Rectal smooth muscle tissue (tissue), 1 donor: Measurements from ENCODE around the gene ZNF195.
"Not testable (repeated sequence)": the region's sequence is repeated elsewhere in the genome, so short reads cannot be mapped to it uniquely, and the experiment has no call there.

ENCODE experiments used
- H3K27ac ChIP-seq: one replicate; pipeline ENCODE4 v1.7.0; 2013; ENCODE audit warnings: low read depth, low read length, inconsistent platforms
- H3K27me3 ChIP-seq: one replicate; pipeline ENCODE4 v1.7.0; 2013; ENCODE audit warnings: low read length; ENCODE audit not compliant: control insufficient read depth, insufficient read depth
- H3K36me3 ChIP-seq: one replicate; pipeline ENCODE4 v1.7.0; 2013; ENCODE audit warnings: low read length; ENCODE audit not compliant: control insufficient read depth, insufficient read depth
- H3K4me1 ChIP-seq: one replicate; pipeline ENCODE4 v1.7.0; 2013; ENCODE audit warnings: low read length; ENCODE audit not compliant: control insufficient read depth, insufficient read depth
- H3K4me3 ChIP-seq: one replicate; pipeline ENCODE4 v1.7.0; 2013; ENCODE audit warnings: low read length
- H3K9ac ChIP-seq: one replicate; pipeline ENCODE4 v1.7.0; 2013; ENCODE audit warnings: low read length

The ZNF195 gene

DNA sequence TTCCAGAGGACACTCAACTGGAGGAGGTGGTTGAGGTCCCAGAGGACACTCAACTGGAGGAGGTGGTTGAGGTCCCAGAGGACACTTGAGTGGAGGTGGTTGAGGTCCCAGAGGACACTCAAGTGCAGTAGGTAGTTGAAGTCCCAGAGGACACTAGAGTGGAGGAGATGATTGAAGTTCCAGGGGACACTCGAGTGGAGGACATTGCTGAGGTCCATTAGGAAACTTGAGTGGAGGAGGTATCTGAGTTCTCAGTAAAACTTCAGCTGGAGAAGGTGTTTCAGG lies 39.7 kb downstream of the ZNF195 start:
- no peak overlapping the region for H3K4me3 ChIP-seq

DNA sequence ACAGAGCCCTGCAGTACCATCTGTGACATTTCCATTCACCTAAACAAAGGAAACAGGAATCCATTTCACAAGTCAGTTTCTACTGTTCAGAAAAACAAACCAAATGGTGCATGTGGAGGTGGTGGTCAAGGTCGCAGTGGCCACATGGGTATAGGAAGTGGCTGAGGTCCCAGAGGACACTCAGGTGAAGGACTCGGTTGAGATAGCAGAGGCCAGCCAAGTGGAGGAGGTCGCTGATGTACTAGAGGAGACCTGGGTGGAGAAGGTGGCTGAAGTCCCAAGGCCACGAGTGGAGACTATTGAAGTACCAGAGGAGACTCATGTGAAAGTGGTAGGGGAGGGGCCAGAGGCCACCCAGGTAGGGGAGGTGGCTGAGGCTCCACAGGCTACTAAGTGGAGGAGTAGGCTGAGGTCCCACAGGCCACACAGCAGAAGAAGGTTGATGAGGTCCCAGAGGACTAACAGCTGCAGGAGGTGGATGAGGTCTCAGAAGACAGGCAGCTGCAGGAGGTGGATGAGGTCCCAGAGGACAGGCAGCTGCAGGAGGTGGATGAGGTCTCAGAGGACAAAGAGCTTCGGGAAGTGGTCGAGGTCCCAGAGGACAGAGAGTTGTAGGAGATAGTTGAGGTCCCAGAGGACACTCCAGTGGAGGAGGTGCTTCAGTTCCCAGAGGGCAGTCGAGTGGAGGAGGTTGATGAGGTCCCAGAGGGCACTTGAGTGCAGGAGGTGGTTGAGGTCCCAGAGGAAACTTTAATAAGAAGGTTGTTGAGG lies 40.2 kb downstream of the ZNF195 start:
- peaks cover 4% of the 10 kb centered on the region for H3K4me1 ChIP-seq
- H3K27me3 ChIP-seq: no peaks in the 10 kb centered on the region
- no peak overlapping the region for H3K27ac ChIP-seq
- no peaks in the 10 kb centered on the region for H3K36me3 ChIP-seq
- H3K4me3 ChIP-seq: no peak overlapping the region
- H3K9ac ChIP-seq: no peak overlapping the region

More for the DNA sequence above, 39.7 kb downstream of the ZNF195 start:
- Histone ChIP-seq H3K27me3 (no peaks in the 10 kb centered on the region), H3K36me3 (no peaks in the 10 kb centered on the region), H3K9ac (no peak overlapping the region), H3K4me1 (peaks cover 4% of the 10 kb centered on the region), H3K27ac (no peak overlapping the region)

DNA sequence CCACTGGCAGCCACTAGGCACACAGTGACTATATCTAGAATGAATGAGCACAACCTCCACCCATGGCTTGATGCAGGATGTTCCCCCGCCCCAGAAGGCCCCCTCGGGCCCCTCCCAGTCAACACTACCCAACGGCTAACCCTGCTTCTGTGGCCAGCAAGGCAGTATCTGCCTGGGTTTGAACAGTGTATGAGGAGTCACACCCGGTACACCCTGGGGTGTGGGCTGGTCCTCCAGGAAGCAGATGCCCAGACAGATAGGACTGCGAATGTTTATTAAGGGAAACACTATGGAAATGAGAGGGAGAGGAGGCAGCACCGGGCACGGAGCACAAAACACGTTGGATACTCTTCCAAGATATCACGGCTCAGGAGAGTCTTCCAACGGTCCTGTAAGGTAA lies 42.5 kb downstream of the ZNF195 start:
- not testable (repeated sequence) for H3K27me3 ChIP-seq, H3K4me3 ChIP-seq, H3K27ac ChIP-seq, H3K4me1 ChIP-seq, H3K9ac ChIP-seq, H3K36me3 ChIP-seq

DNA sequence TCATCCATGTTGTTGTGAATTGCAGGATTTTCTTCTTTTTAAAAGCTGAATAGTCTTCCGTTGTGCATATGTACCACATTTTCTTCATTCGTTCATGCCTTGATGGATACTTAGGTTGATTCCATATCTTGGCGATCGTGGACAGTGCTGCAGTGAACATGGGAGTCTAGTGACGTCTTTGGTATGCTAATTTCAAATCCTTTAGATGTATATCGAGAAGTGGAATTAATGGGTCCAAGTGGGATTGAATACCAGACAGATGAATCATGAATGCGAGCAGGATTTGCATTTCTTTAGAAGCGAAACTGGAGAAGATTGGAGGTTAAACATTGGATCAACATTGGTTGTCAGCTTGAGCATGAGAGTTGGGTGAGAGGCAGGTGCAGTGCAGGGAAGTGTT lies 45.8 kb downstream of the ZNF195 start:
- H3K9ac ChIP-seq, H3K36me3 ChIP-seq, H3K4me3 ChIP-seq, H3K4me1 ChIP-seq, H3K27me3 ChIP-seq, H3K27ac ChIP-seq: not testable (repeated sequence)

DNA sequence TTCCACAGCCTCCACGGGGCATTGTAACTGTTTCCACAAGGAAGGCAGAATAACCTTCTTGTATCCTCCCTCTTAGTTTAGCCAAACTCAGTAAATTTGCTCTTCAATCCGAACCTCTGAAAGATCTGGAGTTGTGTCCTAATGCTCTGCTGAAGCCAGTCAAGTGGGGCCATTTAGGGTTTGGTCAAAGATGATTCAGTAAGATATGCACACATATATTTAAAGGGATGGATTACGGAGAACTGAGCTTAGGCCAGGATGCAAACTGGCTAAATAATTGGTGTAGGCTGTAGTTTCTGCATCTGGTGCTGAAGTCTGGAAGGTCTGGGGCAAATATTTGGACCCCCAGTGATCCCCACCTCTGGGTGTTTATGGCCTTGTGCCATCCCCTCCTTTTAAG lies 47.9 kb downstream of the ZNF195 start:
- H3K4me3 ChIP-seq, H3K27me3 ChIP-seq, H3K4me1 ChIP-seq, H3K36me3 ChIP-seq, H3K9ac ChIP-seq, H3K27ac ChIP-seq: not testable (repeated sequence)

DNA sequence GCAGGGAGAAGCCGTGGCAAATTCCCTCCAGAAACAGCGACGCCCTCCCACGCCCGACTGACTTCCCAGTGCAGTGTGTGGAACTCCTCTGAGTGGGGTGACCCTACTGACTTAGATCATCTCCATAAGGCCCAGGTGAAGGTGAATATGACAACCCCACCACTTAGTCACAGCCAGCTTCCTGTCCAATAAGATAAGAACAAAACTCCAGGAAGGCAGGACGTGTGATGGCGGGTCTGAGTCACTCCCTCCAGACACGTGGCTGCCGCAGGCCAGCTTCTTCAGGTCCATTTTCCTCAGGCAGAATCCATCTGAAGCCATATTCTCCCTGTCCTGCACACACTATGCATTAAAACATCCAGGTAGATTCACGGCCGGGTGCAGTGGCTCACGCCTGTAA lies 48.9 kb downstream of the ZNF195 start:
- not testable (repeated sequence) for H3K9ac ChIP-seq, H3K27ac ChIP-seq, H3K36me3 ChIP-seq, H3K27me3 ChIP-seq, H3K4me3 ChIP-seq, H3K4me1 ChIP-seq

DNA sequence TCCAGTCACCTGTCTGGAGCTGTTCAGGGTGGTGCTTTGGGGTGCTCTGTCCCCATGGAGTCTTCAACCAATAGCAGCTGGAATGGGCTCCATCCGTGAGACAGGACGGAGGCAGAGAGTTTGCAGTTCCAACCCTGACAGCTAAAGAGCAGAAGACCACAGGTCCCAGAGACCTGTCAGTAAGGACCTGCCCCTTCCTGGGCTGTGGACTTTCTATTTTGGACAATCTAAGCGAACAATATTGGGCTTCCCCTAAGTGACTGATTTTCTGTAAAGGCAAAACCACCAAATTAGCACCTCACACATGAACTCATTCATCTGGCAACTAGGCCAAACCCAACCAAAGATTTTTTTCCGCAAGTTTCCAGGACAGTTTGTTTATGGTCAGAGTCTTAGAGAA lies 50.4 kb downstream of the ZNF195 start:
- H3K27ac ChIP-seq, H3K4me3 ChIP-seq, H3K9ac ChIP-seq, H3K36me3 ChIP-seq, H3K4me1 ChIP-seq, H3K27me3 ChIP-seq: not testable (repeated sequence)

DNA sequence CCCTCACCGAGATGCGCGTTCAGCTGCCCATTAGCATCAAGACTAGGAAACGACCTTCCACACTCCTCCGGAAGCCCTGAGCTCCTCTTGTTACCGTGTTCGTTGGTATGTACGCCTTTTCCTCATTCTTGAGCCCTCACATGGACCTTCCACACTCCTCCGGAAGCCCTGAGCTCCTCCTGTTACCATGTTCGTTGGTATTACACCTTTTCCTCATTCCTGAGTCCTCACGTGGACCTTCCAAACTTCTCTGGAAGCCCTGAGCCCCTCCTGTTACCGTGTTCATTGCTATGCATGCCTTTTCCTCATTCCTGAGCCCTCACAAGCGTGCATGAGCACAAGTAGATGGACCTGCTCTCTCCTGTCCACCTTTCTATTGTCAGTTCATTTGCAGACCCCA lies 52.5 kb downstream of the ZNF195 start:
- not testable (repeated sequence) for H3K27ac ChIP-seq, H3K9ac ChIP-seq, H3K4me1 ChIP-seq, H3K27me3 ChIP-seq, H3K4me3 ChIP-seq, H3K36me3 ChIP-seq

DNA sequence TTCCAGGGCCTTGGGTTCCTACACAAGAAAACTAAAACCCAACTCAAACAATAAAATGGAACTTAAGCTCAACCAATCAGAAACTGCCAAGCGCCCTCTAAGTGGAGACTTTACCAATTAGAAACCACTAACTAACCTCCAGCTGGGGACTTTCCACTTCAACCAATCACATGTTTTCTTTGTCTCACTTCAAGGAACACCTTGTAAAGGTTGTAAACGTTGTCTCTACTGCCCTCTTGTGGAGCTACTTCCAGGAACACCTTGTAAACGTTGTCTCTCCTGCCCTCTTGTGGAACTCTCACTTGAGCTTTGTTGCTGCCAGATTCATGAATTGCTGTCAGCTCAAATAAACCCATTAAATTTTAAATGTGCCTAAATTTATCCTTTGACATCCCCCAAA lies 54.2 kb downstream of the ZNF195 start:
- H3K27ac ChIP-seq, H3K4me1 ChIP-seq, H3K4me3 ChIP-seq, H3K36me3 ChIP-seq, H3K9ac ChIP-seq, H3K27me3 ChIP-seq: not testable (repeated sequence)
